Transverse colon (tissue), 4 donors: ENCODE results near the gene CHGA. TPM values are rescaled to one million over a fixed set of nuclear protein-coding genes. Genes with fewer than 3 reads are reported as not detected.

Experiments used
- DNase-seq: peaks from one replicate; pipeline ENCODE4 v3.0.0-alpha.2; 2019
- H3K27ac ChIP-seq, 4 donors: fragments of 200-600 bp; sonication (generic); 2 replicates each; pipeline ENCODE4 v1.5.1; 2016 to 2018; ENCODE audit warnings: inconsistent platforms in 4 of 4
- H3K27me3 ChIP-seq: fragments of 200-600 bp; sonication (generic); 2 replicates; pipeline ENCODE4 v1.5.1; 2017; ENCODE audit warnings: inconsistent platforms
- H3K36me3 ChIP-seq, 4 donors: fragments of 200-600 bp; sonication (generic); 2 replicates each; pipeline ENCODE4 v1.5.1; 2017 to 2019; ENCODE audit warnings: inconsistent platforms in 4 of 4
- H3K4me1 ChIP-seq, 4 donors: fragments of 200-600 bp; sonication (generic); 2 replicates each; pipeline ENCODE4 v1.5.1; 2017 to 2020; ENCODE audit warnings: inconsistent platforms in 4 of 4
- H3K4me3 ChIP-seq, 4 donors: fragments of 200-600 bp; sonication (generic); 1 replicate in 1 of 4; 2 replicates in 3 of 4; pipeline versions ENCODE4 v1.5.1 to v1.6.1; 2017 to 2019; ENCODE audit warnings: inconsistent platforms in 4 of 4
- H3K9me3 ChIP-seq, 2 donors: fragments of 200-600 bp; sonication (generic); 2 replicates each; pipeline ENCODE4 v1.5.1; 2017 to 2019; ENCODE audit warnings: inconsistent platforms in 2 of 2
- CTCF ChIP-seq, 5 experiments: fragments of 200-600 bp in 3 of 5; fragments of 450-650 bp in 2 of 5; sonication (generic) in 3 of 5; IDR thresholded peaks; 1 replicate in 2 of 5; 2 replicates in 3 of 5; pipeline ENCODE4 v1.5.1; 2016 to 2017; ENCODE audit warnings: antibody characterized with exemption in 5 of 5, inconsistent platforms in 3 of 5, mild to moderate bottlenecking in 2 of 5, moderate library complexity in 1 of 5
- EP300 ChIP-seq: sonication (generic); formaldehyde crosslinking; IDR thresholded peaks from one replicate; pipeline ENCODE4 v1.6.1; 2017; ENCODE audit warnings: antibody characterized with exemption, low read depth
- POLR2A ChIP-seq: fragments of 450-650 bp; IDR thresholded peaks from one replicate; pipeline ENCODE4 v1.6.1; 2016; ENCODE audit warnings: antibody characterized with exemption, mild to moderate bottlenecking, moderate library complexity
- POLR2AphosphoS5 ChIP-seq, 3 donors: sonication (generic); formaldehyde crosslinking; IDR thresholded peaks; one replicate each; pipeline ENCODE4 v1.6.1; 2016; ENCODE audit warnings: antibody characterized with exemption in 3 of 3
- WGBS, 2 donors: methylation state at CpG; one replicate each; pipeline ENCODE4 v1.1.5; 2018; ENCODE audit warnings: low coverage in 1 of 2; 5-methylcytosine and 5-hydroxymethylcytosine counted together
- in situ Hi-C, 4 donors: fragments of 200-750 bp; cut with MboI; loops; one replicate each; pipeline versions ENCODE4 v1.15.0 to v1.15.1; 2017; ENCODE audit warnings: low sequenced_read_pairs in 3 of 4, low pct_ligation_motif_present in 1 of 4, low pct_unique_long_range_greater_than_20kb in 1 of 4
- intact Hi-C: fragments of 100-400 bp; cut with DNase I; formaldehyde crosslinking; loops from one replicate; pipeline ENCODE4 v1.15.1; 2023; ENCODE audit warnings: low total_unique reads
- total RNA-seq, 4 donors: library from RNA; depleted of rRNA; stranded (reverse); fragments of >200 nt; gene quantifications; one replicate each; pipeline ENCODE4 v1.1.0, GENCODE V29; 2016

CHGA gene, protein sequence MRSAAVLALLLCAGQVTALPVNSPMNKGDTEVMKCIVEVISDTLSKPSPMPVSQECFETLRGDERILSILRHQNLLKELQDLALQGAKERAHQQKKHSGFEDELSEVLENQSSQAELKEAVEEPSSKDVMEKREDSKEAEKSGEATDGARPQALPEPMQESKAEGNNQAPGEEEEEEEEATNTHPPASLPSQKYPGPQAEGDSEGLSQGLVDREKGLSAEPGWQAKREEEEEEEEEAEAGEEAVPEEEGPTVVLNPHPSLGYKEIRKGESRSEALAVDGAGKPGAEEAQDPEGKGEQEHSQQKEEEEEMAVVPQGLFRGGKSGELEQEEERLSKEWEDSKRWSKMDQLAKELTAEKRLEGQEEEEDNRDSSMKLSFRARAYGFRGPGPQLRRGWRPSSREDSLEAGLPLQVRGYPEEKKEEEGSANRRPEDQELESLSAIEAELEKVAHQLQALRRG
- 100 to 1,000 TPM in 1 of 4 donors, 10 to 100 TPM in 2, 1 to 10 TPM in 1; 9.2 to 215 (median 40.7) TPM for total RNA-seq

DNA sequence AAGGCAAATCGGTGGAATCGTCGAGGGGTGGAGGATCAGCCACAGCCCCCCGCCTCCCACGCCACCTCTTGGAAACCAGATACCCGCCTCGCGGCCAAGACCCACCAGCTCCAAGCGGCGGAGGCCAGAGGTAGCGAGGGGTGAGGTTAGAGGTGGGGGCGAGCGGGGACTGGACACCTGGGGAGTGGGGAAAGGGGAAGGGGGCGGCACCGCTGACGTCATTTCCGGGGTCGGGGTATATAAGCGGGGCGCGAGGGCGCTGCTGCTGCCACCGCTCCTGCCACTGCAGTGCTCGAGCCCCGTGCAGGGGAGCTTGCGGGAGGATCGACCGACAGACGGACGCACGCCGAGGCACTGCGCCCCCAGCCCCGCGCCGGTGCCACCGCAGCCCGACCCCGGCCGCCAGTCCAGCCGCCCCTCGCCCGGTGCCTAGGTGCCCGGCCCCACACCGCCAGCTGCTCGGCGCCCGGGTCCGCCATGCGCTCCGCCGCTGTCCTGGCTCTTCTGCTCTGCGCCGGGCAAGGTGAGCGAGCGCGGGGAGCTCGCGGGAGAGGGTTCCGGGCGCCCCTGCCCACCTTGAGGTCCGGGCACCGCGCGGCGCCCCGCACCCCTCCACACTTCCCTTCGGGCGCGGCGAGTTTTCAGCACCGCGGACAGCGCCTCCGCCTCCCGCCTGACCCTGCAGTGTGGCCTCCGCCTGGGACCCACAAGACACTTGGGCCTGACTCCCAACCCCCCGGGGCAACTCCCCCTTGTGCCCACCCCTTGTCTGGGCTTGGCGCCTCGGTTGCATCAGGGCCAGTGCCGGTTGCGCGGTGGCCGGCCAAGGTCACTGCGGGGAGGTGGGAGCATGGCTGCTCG lies at the start of gene CHGA:
Gene CHGA (plus strand): TSS at position 268 of the 861 bp plus-strand sequence. CDS start 210 bp downstream, at position 478.
- Histone ChIP-seq H3K27me3 (peaks cover 23% of the 10 kb centered on the region), H3K36me3 (no peaks in the 10 kb centered on the region), H3K4me1 (no peaks in the 10 kb centered on the region), H3K4me3 (no peak within 1 kb of the TSS), H3K27ac (no peak within 1 kb of the TSS), H3K9me3 (no peaks in the 10 kb centered on the region)
- no peak for TF ChIP-seq EP300
- TF ChIP-seq POLR2A: no peak
- no peak for TF ChIP-seq POLR2AphosphoS5 (IDR thresholded peaks at IDR 0.05)
- no peak for TF ChIP-seq CTCF (IDR thresholded peaks at IDR 0.05)
- intact Hi-C loops: no loop called here
- in situ Hi-C loops: no loop called here
- 17% methylated on average over 72 of the region's 86 CpGs; no CpG with 5 or more reads in 1 of the 2 donors for WGBS, 2 donors
- peak; percentile 37 for DNase-seq

DNA sequence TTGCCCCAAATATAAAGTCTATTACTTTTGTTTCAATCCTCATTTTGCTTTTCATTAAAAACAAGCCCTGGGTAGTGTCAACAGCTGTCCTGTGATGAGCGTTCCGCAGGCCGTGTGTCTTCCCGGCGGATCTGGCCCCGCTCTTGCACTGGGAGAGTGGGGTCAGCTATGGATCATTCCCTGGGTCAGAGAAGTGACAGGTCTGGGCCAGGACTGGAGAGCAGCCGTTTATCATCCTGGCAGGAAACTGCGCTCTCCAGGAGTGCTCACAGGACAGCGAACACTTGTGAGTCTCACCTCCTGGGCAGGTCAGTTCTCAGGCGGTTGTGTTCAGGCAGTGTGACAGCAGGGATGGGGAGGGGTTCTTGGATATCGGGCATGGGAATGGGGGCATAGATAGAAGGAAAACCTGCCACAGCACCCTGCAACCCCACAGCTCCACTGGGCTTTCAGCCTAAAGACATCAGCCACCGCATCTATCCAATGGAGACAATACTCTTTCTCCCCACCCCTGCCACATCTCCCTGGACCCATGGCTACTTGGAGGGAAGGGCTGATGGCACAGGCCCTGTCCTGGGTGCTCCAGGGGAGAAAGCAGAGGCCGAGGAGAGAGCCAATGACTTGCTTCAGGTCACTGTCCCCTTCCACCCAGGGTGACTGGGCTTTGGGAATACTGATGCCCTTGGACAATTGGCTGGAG lies 47.8 kb upstream of the CHGA start:
- no peak for DNase-seq
- no peak overlapping the region for H3K4me3 ChIP-seq
- no peak for TF ChIP-seq POLR2A
- TF ChIP-seq POLR2AphosphoS5 (IDR thresholded peaks at IDR 0.05): peak in 1 of 3 donors; percentile 47
- H3K27me3 ChIP-seq: peaks cover 28% of the 10 kb centered on the region
- WGBS, 2 donors: 45 to 73% methylated on average over 6 to 13 of the region's 13 CpGs
- intact Hi-C loops (no loop called here), in situ Hi-C loops (no loop called here)
- H3K27ac ChIP-seq: no peak overlapping the region
- H3K4me1 ChIP-seq: peaks cover 0 to 7% (median 0%) of the 10 kb centered on the region in 4 donors
- H3K36me3 ChIP-seq: no peaks in the 10 kb centered on the region
- no peaks in the 10 kb centered on the region for H3K9me3 ChIP-seq

- H3K27me3 ChIP-seq: peaks cover 45% of the 10 kb centered on the region
- TF ChIP-seq EP300 (no peak), POLR2AphosphoS5 (IDR thresholded peaks at IDR 0.05) (peak; percentile 15 to 77 (median 22))
- 44 to 60% methylated on average over 7 to 18 of the region's 18 CpGs for WGBS, 2 donors
- H3K4me1 ChIP-seq: peaks cover 0 to 7% (median 0%) of the 10 kb centered on the region in 4 donors
- in situ Hi-C loops: no loop called here
- intact Hi-C loops: no loop called here
- no peak for DNase-seq
- H3K9me3 ChIP-seq: no peaks in the 10 kb centered on the region
- H3K36me3 ChIP-seq: no peaks in the 10 kb centered on the region
- no peak overlapping the region for H3K4me3 ChIP-seq
- H3K27ac ChIP-seq: no peak overlapping the region
Observed at GRCh38 chr14:92877757-92878431, 45.1 kb upstream of the CHGA start.

- intact Hi-C loops: no loop called here
- Histone ChIP-seq H3K27me3 (peaks cover 49% of the 10 kb centered on the region), H3K4me1 (peaks cover 0 to 7% (median 0%) of the 10 kb centered on the region in 4 donors), H3K36me3 (no peaks in the 10 kb centered on the region), H3K27ac (no peak overlapping the region), H3K4me3 (no peak overlapping the region), H3K9me3 (no peaks in the 10 kb centered on the region)
- TF ChIP-seq CTCF (IDR thresholded peaks at IDR 0.05): no peak
- no peak for TF ChIP-seq POLR2A
- TF ChIP-seq POLR2AphosphoS5 (IDR thresholded peaks at IDR 0.05): no peak
- no peak for TF ChIP-seq EP300
- in situ Hi-C loops: no loop called here
- WGBS, 2 donors: 70% methylated on average over 7 of the region's 7 CpGs; no CpG with 5 or more reads in 1 of the 2 donors
- DNase-seq: no peak
Observed at GRCh38 chr14:92880351-92880750, 42.6 kb upstream of the CHGA start.
